OCI-LY1 (cell line): ENCODE data around the gene GPR39.

Experiments used
- EZH2 ChIP-seq: fragments of 200-600 bp; sonication (generic), shearing (Covaris generic); IDR thresholded peaks from 2 replicates; pipeline ENCODE4 v1.8.0; 2017; ENCODE audit warnings: borderline replicate concordance, mixed run types, mild to moderate bottlenecking, antibody characterized with exemption, low read length, moderate library complexity, mixed read lengths
- TF ChIP-seq, protein P1 (sequence below): fragments of 200-600 bp; sonication (generic), shearing (Covaris generic); IDR thresholded peaks from 2 replicates; pipeline ENCODE4 v1.5.1; 2017; ENCODE audit warnings: mild to moderate bottlenecking, antibody characterized with exemption, low read length, moderate library complexity, mixed read lengths

DNA sequence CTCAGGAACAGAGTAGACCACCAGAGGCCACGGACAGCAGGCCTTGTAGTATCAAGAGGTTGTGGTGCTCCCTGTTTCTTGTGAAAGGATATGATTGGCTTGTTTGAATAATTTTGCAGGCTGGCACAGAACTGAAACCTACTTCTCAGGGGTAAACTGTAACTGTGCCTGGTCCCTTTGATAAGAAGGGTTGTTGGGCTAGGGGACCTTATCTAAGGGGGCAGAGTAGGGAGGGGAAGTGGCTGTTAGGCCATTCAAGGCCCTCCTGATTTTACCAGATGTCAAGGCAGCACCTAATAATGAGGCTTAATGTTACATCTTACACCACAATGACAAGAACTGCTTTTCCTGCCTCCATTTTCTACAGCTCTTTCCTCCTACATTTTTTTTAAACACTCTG lies 45.6 kb downstream of the GPR39 start:
- no peak for TF ChIP-seq EZH2
- TF ChIP-seq, protein P1, sequence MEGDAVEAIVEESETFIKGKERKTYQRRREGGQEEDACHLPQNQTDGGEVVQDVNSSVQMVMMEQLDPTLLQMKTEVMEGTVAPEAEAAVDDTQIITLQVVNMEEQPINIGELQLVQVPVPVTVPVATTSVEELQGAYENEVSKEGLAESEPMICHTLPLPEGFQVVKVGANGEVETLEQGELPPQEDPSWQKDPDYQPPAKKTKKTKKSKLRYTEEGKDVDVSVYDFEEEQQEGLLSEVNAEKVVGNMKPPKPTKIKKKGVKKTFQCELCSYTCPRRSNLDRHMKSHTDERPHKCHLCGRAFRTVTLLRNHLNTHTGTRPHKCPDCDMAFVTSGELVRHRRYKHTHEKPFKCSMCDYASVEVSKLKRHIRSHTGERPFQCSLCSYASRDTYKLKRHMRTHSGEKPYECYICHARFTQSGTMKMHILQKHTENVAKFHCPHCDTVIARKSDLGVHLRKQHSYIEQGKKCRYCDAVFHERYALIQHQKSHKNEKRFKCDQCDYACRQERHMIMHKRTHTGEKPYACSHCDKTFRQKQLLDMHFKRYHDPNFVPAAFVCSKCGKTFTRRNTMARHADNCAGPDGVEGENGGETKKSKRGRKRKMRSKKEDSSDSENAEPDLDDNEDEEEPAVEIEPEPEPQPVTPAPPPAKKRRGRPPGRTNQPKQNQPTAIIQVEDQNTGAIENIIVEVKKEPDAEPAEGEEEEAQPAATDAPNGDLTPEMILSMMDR = no peak
